ENCODE results near the gene HOXB5. TPM values are rescaled to one million over a fixed set of nuclear protein-coding genes. Genes with fewer than 3 reads are reported as not detected.

HOXB5 gene
- total and polyA plus RNA-seq, 10 of the 15 experiments (the other 5 are each of a cell fraction or from before 2014, with no cell fraction given): not detected

DNA sequence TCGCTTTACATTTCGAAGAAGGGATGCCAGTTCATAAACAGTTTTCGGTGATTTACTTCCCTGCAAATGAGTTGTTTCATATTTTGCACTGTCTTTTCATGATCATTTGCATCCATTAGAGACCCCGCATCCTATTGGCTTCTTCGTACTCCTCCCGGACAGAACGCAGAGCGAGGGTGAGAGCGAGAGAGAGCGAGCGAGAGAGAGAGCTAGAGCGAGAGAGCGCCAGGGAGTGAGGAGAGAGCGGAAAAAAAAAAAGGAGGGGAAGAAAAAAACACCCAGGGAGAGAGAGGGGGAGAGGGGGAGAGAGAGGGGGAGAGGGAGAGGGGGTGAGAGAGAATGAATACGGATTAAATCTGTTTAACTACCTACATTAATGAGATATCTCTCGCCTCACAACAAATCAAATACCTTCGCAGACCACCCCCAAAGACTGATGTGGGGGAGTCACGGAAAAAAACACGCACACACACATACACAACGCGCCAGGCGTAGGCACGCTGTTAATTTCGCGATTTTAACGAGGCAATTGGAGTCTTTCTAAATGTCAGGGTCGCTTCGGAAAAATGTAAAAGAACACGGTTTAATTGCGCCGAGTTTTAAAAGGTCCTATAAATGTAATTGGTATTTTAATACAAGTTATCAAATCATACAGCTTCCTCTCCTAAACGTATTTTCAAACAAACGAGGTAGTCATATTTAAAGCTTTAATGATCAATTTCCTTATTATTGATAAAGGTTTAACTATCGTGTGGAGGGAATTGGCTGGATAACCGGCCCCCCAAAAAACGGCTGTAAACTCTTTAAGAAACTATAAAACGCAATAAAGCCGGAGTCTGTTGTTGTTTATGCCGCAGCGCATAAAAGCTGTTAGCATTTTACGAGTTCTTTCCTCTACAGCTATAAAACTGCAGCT, 21.7 kb upstream of the HOXB5 start, which contains the start of gene HOXB8:
Gene HOXB8, minus strand, starts transcription at position 246 of the 916 bp plus-strand sequence. CDS start 588 bp downstream, outside the sequence.
- in situ Hi-C loops (cut with MboI): no loop called here
- peak within 1 kb of the TSS; percentile 25; the same call in 1 of the 2 replicates for H3K4me2 ChIP-seq (ENCODE audit: control insufficient read depth, insufficient read depth)
- RAD21 ChIA-PET (ENCODE audit: unreplicated experiment): no interaction called here
- H3K27me3 ChIP-seq (replicated peaks in 1 of 2; ENCODE audit: control insufficient read depth in 2 of 2, insufficient read depth in 2 of 2, low read length in 1 of 2): peaks cover 28 to 38% of the 10 kb centered on the region in 2 experiments
- TF ChIP-seq RAD21 (IDR thresholded peaks at IDR 0.05; ENCODE audit: insufficient read depth, low read depth, low read length) (no peak), EZH2 (IDR thresholded peaks at IDR 0.05; ENCODE audit: borderline replicate concordance, control insufficient read depth, low read depth, low read length) (0 out of 2 replicates have a peak, but pooled peaks have one; percentile 46), MYC (IDR thresholded peaks at IDR 0.05; ENCODE audit: insufficient read depth, insufficient read length, insufficient replicate concordance, low read length, severe bottlenecking) (no peak), SUZ12 (IDR thresholded peaks at IDR 0.05; ENCODE audit: unreplicated experiment) (peak; percentile 11), SMC3 (IDR thresholded peaks at IDR 0.05; ENCODE audit: borderline replicate concordance, low read length) (no peak)
- no TSS peak for BruUV-seq (replicated peaks)
- intact Hi-C loops (cut with micrococcal nuclease; ENCODE audit: unreplicated experiment): loop anchor here (5.0 kb wide), 1 partner anchor 353 kb away; no protein-coding TSS in a partner anchor
- CTCF ChIA-PET: interaction anchor here (0.5 to 1.6 kb wide), 3 partner anchors 22 to 480 kb away, joined by 3 to 4 read pairs (median 3); no protein-coding TSS in a partner anchor
- peaks cover 6% of the 10 kb centered on the region for H3K4me1 ChIP-seq (ENCODE audit: control insufficient read depth, insufficient read depth, low read length)
- SMC1A ChIA-PET (ENCODE audit: uncharacterized antibody, unreplicated experiment): interaction anchor here (0.9 to 1.8 kb wide), 3 partner anchors 9 to 23 kb away, joined by 3 to 7 read pairs (median 5); no protein-coding TSS in a partner anchor
- no peak within 1 kb of the TSS for H2AFZ ChIP-seq (ENCODE audit: control insufficient read depth, low read depth, low read length)
- WGBS (ENCODE audit: insufficient coverage, insufficient replicate concordance, low lambda C conversion rate, missing lambda C conversion rate): 28% methylated on average over 38 of the region's 41 CpGs
- H3K27ac ChIP-seq (ENCODE audit: control insufficient read depth, insufficient read depth): no peak within 1 kb of the TSS
- no peaks in the 10 kb centered on the region; a peak in 1 of 4 replicates for H3K36me3 ChIP-seq (ENCODE audit: control insufficient read depth in 2 of 2, insufficient read depth in 2 of 2, low read length in 1 of 2)
- no peaks in the 10 kb centered on the region for H4K20me1 ChIP-seq (ENCODE audit: control insufficient read depth, insufficient read depth)
- ATAC-seq: no peak
- no peak within 1 kb of the TSS for H3K4me3 ChIP-seq
- no peak within 1 kb of the TSS for H3K9ac ChIP-seq (ENCODE audit: control insufficient read depth, insufficient read depth, low read length)
- H3K9me3 ChIP-seq (replicated peaks; ENCODE audit: control insufficient read depth, insufficient read depth, low read length): no peaks in the 10 kb centered on the region
- no peaks in the 10 kb centered on the region for H3K79me2 ChIP-seq (ENCODE audit: control insufficient read depth, insufficient read depth, low read length)
- POLR2A ChIA-PET: no interaction called here
- DNase-seq (ENCODE audit: low read depth, low spot score): no peak
- no peak for FAIRE-seq

Measured in GM12878 (cell line).